ENCODE measurements around the gene LRP5.
A peak's percentile ranks its signal among the peaks of the same experiment; 100 is the strongest.
"Not testable (repeated sequence)": the region's sequence is repeated elsewhere in the genome, so short reads cannot be mapped to it uniquely, and the experiment has no call there.

LRP5 gene

DNA sequence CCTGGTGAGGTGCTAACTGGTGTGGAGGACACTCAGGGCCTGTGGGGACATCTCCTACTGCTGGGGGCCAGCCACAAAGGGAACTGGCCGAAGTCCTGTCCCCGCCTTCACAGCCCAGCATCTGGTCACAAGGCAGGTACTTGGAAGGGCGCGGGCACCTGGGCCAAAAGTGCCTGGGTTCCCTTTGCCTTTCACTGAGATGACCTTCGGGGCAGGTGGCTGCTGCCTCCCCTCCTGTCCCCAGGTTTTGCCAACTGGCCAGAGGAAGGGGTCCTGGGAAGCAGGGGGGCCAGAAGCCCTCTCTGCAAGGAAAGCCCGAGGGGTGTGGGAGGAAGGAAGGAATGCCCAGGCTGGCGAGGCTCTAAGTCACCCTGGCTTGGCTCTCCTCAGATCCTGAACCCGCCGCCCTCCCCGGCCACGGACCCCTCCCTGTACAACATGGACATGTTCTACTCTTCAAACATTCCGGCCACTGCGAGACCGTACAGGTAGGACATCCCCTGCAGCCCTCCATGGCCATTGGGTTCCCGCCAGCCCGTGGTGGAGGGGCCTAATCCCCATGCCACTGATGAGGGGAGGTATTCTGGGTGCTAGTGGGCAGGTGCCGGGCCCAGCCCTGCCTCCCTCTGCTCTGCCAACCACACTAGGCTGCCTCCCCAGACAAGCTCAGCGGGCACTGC lies 133.8 kb downstream of the LRP5 start:
- no peak for DNase-seq

DNA sequence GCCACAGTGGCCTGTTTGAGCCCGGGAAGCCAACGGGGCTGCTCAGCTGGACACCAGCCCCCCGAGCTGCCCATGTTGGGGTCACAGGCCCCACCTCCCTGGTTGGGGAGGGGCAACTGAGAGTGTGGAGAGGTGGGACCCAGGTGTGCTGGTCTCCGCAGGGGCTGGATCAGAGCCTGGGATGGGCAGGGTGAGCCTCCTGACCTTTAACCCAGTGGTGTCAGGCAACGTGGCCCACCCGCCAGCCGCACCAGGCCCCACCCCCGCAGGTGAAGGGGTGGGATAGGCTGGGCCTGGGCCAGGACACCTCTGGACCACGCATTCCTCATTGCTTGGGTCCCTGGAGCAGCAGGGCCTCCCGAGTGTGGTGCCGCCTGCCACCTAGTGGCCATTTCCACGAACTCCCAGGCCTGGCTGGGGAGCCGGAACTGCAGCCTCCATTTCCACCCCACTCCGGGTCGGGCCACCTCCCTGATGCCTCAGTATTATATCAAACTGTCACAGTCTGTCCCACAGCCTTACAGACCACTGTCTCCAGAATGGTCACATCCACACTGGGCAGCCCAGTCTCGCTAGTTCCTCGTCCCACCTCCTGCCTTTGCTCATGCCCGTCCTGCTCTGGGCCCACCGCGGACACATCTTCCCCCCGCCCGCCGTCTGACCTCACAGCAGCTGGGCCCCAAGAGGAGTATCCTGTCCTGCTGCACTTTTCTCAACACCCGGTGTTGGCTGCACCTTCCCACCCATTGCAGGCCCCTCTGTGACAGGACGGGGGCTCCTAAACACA lies 134.8 kb downstream of the LRP5 start:
- DNase-seq: peak; percentile 41 to 72 (median 64)

- DNase-seq: not testable (repeated sequence)
Measured at GRCh38 chr11:68447914-68448313, 135.5 kb downstream of the LRP5 start.

DNA sequence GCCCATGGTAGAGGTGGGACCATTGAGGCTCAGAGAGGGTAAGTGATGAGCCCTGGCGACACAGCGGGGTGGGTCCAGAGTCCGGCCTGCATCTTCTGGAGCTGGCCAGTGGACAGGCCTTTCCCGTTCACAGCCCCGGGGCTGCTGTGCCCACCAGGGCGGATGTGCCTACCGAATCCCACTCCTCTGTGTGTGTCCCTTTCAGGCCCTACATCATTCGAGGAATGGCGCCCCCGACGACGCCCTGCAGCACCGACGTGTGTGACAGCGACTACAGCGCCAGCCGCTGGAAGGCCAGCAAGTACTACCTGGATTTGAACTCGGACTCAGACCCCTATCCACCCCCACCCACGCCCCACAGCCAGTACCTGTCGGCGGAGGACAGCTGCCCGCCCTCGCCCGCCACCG lies 136.2 kb downstream of the LRP5 start:
- DNase-seq: no peak

DNA sequence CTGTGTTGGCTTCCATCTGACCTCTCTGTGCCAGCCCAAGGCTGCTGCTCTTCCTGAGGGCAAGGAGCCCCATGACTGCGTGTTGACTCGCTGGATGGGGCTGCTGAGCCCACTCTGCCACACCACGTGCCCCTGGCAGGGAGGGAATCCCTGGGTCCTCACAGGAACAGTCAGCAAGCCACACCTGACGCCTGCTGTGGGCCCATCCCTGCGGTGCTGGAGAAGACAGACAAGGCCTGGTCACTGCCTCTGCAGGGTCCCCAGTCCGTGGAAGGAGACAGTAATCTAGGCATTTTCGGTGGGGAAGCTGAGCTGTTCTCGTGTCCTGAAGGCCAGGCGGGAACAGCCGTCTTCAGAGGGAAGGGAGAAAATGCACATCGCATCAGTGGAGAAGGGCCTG lies 137.6 kb downstream of the LRP5 start:
- DNase-seq: no peak

GRCh38 chr11:68450711-68451110 lies 138.3 kb downstream of the LRP5 start:
- DNase-seq: no peak

DNA sequence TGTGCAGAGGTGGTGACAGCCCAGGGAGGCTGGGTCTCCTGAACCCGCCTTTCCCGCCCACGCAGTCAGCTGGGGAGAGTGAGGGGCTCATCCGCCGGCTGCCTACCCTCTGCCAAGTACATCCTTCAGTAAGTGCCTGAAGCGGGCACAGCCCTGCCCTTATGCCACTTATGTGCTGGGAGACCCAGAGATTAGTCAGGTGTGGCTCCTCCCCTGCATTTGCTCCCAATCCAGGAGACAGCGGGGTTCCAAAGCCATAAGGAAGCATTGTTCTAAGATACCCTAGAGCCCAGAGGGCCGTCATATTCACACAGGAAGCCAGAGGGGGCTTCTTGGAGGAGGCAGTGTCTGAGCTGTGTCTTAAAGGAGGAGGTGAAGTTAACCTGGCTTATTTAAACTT lies 142.4 kb downstream of the LRP5 start:
- no peak for DNase-seq

GRCh38 chr11:68455485-68455884 lies 143.1 kb downstream of the LRP5 start:
- no peak for DNase-seq

- DNase-seq: no peak
Measured at GRCh38 chr11:68457216-68457897, 145.0 kb downstream of the LRP5 start.

DNA sequence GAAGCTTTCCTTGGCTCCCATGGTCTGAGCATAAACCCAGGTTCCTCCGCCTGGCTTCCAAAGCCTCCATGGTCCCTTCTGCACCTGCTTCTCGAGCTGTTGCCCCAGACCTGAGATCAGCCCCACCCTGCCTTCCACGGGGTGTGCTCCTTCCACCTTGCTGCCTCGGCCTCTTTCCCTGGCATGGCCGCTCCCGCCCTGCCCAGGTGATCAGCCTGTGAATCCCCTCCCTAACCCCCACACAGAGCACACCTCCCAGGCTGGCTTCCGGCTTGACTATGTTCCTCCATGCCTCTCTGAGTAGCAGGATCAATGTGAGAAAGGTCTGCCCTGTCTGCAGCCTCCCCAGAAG lies 145.5 kb downstream of the LRP5 start:
- DNase-seq: no peak

DNA sequence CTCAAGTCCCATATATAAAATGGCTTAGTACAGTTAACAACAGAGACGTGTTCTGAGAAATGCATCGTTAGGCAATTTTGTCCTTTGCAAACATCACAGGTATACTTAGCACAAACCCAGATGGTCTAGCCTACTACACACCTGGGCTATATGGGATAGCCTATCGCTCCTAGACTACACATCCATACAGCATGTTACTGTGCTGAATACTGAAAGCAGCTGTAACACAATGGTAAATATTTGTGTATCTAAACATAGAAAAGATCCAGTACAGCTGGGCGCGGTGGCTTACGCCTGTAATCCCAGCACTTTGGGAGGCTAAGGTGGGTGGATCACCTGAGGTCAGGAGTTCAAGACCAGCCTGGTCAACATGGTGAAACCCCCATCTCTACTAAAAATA lies 145.9 kb downstream of the LRP5 start:
- not testable (repeated sequence) for DNase-seq

- DNase-seq: peak; percentile 90 to 97 (median 94)
Measured at GRCh38 chr11:68459886-68460740, 147.7 kb downstream of the LRP5 start.

DNA sequence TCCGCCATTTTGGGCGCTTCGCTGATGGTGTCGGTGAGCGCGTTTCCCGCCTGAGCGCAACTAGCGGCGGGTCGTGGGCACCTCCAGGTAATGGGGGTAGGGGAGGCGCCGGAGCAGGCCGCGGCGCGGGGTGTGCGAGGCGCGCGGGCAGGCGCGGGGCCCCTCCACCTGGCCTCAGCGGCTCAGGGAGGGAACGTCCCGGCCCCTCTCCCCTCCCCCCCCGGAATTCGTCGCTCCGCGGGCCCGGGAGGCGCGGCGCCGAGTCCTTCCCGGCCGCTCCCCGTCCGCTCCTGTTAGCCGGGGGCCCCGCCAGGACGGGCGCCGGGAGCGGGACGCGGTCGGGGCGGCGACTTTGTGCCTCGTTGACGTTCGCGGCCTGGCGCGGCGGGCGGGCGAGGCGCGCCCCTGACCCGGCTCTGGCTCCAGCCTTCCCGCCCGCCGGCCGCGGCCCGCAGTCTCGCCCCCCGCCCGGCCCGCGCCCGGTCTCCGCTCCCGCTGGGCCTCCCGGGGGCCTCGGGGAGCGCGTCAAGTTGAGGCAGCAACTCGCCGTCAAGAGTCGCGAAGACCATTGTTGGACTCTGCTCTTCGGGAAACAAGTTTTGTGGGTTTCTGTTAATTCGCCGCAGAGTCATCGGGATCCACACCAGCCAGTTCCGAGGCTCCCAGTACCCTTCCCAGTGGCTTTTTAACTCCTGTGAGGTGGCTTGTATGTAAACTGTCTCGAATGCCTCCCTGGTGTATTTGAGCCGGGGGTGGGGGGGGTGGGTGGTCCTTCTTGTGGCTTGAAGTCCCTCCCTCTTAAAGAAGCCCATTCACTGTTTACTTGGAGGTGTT lies 148.6 kb downstream of the LRP5 start, which contains the start of gene PPP6R3:
Gene PPP6R3, plus strand, starts transcription at position 12 of the 834 bp plus-strand sequence. CDS start 76,913 bp downstream, outside the sequence.
- no peak for DNase-seq

DNA sequence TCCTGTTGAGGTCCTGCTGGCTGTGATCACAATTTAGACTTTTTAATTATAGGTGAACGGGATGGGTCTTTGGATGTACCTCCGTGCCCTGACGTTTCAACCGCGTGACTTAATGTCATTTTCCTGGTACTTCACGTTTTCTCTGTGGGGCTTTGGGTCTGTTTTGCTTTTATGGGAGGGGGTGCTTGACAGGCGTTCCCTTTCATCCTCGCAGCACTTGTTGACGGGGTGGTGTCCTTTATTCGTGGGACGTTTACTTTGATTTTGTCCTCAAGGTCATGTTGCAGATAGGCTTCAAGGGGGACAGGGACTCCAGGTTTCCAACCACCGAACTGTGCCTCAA lies 149.2 kb downstream of the LRP5 start:
- DNase-seq: no peak

DNA sequence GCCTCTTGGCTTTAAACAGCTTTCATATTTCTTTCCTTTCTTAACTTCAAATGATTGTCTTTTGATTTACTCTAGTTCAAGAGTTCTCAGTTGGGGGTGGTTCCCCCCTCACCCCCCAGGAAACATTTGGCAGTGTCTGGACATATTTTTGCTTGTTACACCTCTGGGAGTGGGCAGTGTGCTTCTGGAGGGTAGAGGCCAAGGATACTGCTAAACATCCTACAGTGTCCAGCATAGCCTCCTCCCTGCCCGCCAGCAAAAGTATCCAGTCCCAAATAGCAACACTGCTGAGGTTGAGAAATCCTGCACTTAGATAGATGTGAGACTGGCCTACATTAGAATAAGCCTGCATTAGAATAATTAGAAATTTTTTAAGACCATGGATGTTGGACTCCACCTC lies 151.3 kb downstream of the LRP5 start:
- no peak for DNase-seq

DNA sequence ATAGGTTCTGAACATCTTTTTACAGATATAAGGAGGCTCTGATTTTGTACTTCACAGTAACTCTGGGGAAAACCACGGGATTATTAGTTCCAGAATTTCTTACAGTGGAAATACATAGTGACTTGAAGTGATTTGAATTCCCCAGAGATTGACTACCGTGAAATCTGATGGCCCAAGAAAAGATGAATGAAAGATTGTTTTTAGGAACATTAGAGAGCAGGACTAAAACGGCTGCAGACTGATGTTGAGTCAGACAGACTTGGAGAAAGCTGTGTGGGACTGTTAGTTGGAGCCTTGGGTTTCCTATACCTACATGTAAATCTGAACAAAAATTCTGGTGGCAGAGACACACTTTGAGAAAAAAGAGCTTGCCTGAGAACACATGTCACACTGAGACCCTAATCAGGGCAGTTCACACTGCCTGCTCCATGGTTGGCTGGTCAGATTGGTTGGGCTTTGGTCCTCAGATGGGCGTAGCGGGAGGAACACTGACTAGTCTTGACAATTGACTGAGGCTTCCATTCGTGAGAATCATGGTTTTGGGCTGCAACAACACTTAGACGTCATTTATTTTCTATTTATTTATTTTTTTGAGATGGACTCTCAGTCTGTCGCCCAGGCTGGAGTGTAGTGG lies 154.9 kb downstream of the LRP5 start:
- DNase-seq: no peak

GRCh38 chr11:68468217-68468828 lies 155.9 kb downstream of the LRP5 start:
- DNase-seq: no peak

DNA sequence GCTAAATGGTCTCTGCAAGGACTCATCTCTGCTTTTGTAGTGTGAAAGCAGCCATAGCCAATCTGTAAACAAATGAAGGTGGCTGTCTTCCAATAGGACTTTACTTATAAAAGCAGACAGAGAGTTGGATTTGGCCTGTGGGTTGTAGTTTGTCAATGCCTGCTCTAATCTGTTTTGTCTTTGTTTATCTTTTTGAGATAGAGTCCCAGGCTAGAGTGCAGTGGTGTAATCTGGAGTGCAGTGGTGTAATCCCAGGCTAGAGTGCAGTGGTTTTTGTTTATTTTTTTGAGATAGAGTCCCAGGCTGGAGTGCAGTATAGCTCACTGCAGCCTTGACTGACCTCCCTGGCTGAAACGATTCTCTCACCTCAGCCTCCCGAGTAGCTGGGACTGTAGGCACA lies 156.7 kb downstream of the LRP5 start:
- DNase-seq: no peak

DNA sequence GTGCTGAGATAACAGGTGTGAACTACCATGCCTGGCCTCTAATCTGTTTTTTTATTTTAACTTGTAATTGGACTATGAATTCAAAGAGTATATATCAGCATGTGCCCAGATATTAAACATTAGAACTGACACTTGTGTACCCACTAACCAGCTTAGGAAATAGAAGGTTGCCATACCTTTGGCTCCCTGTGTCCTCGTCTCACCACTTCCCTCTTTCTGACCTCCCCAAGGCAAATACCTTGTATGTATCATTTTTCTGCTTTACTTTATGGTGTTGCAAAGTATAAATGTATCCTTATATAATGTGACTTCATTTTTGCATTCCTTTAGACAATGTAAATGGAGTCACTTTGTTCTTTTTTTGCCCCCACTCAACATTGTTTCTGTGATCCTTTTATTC lies 157.3 kb downstream of the LRP5 start:
- DNase-seq: no peak

- no peak for DNase-seq
Measured at GRCh38 chr11:68470304-68470811, 158.0 kb downstream of the LRP5 start.
